HepG2 (cell line): ENCODE results near the gene SYNDIG1. TPM values are rescaled to one million over a fixed set of nuclear protein-coding genes. Genes with fewer than 3 reads are reported as not detected.

ENCODE experiments used
- ATAC-seq: fragments of 200-7000 bp; cut with Tn5 transposase; 3 replicates; pipeline ENCODE4 v1.9.1; 2020; ENCODE audit warnings: mild to moderate bottlenecking, moderate library complexity
- BruUV-seq: library from RNA; stranded (reverse); fragments of 400-500 nt; replicated peaks from 2 replicates; lab custom pipeline; 2021; lab: Mats Ljungman, UMichigan
- CTCF ChIA-PET: fragments of 300-600 bp; formaldehyde crosslinking; extraction: SDS; loops from one replicate; lab custom pipeline; 2021; ENCODE audit warnings: low total read pairs, inconsistent platforms, low intra/inter-chr PET ratio; lab: Yijun Ruan, JAX
- POLR2A ChIA-PET: fragments of 350-600 bp; sonication (Branson Sonifier 250); formaldehyde crosslinking; loops from one replicate; lab custom pipeline; 2020; ENCODE audit warnings: antibody characterized with exemption, inconsistent platforms; lab: Yijun Ruan, JAX
- DNase-seq: peaks from one replicate; pipeline ENCODE4 v3.0.0-alpha.2; 2015; ENCODE audit warnings: low spot score
- FAIRE-seq: peaks from 3 replicates; lab custom pipeline; 2011; peaks lifted over from hg19 to GRCh38; lab: Jason Lieb, UNC
- H2AFZ ChIP-seq: one replicate; pipeline ENCODE4 v1.6.1; 2011; ENCODE audit warnings: low read length, inconsistent platforms
- H3K27ac ChIP-seq: fragments of 300-600 bp; 3 replicates; pipeline ENCODE4 v1.8.0; 2011; ENCODE audit warnings: mixed run types, mild to moderate bottlenecking, mixed read lengths, low read length, inconsistent platforms; ENCODE audit not compliant: insufficient read depth; ENCODE audit errors: extremely low read length
- H3K27me3 ChIP-seq, 2 experiments: fragments of 200-600 bp in 1 of 2; 2 replicates in 1 of 2; 3 replicates in 1 of 2; pipeline versions ENCODE4 v1.6.0 to v1.8.0; 2011; ENCODE audit warnings: low read length in 2 of 2, mild to moderate bottlenecking in 2 of 2, moderate library complexity in 2 of 2, inconsistent platforms in 1 of 2; ENCODE audit not compliant: insufficient read depth in 2 of 2, control insufficient read depth in 1 of 2
- H3K36me3 ChIP-seq, 2 experiments: fragments of 200-600 bp in 1 of 2; replicated peaks in 1 of 2; 2 replicates in 1 of 2; 3 replicates in 1 of 2; pipeline versions ENCODE4 v1.5.1 to v1.8.0; 2011; ENCODE audit warnings: low read length in 2 of 2, inconsistent platforms in 1 of 2; ENCODE audit not compliant: insufficient read depth in 2 of 2, control insufficient read depth in 1 of 2
- H3K4me1 ChIP-seq: 2 replicates; pipeline ENCODE4 v1.5.1; 2012; ENCODE audit warnings: low read length, inconsistent platforms; ENCODE audit not compliant: insufficient read depth
- H3K4me2 ChIP-seq: 2 replicates; pipeline ENCODE4 v1.6.0; 2011; ENCODE audit warnings: low read depth, low read length, inconsistent platforms
- H3K4me3 ChIP-seq, 3 experiments: fragments of 200-600 bp in 1 of 3; sonication (generic), shearing (Covaris generic) in 1 of 3; replicated peaks in 1 of 3; 2 replicates each; pipeline ENCODE4 v1.5.1; 2011 to 2016; ENCODE audit warnings: low read length in 3 of 3, inconsistent platforms in 2 of 3, low read depth in 2 of 3, mild to moderate bottlenecking in 2 of 3, control low read depth in 1 of 3, mixed read lengths in 1 of 3; ENCODE audit not compliant: insufficient read depth in 1 of 3
- H3K79me2 ChIP-seq: one replicate; pipeline ENCODE4 v1.6.1; 2011; ENCODE audit warnings: low read length, inconsistent platforms; ENCODE audit not compliant: insufficient read depth
- H3K9ac ChIP-seq: 2 replicates; pipeline ENCODE4 v1.6.0; 2011; ENCODE audit warnings: mild to moderate bottlenecking, low read depth, low read length, inconsistent platforms; ENCODE audit not compliant: insufficient read depth
- H3K9me3 ChIP-seq: 2 replicates; pipeline ENCODE4 v1.5.1; 2012; ENCODE audit warnings: mild to moderate bottlenecking, low read length
- H4K20me1 ChIP-seq: 2 replicates; pipeline ENCODE4 v1.6.0; 2011; ENCODE audit warnings: inconsistent platforms, mild to moderate bottlenecking, low read length, moderate library complexity; ENCODE audit not compliant: insufficient read depth
- ADNP ChIP-seq: sonication (generic); formaldehyde crosslinking; IDR thresholded peaks from 2 replicates; pipeline ENCODE4 v1.4.0; 2020; ENCODE audit warnings: missing genetic modification reagents
- AGO2 ChIP-seq: fragments of 200-400 bp; formaldehyde crosslinking; optimal IDR thresholded peaks from 2 replicates; pipeline ENCODE3; 2017; ENCODE audit warnings: mild to moderate bottlenecking, low read depth, low read length, moderate library complexity
- CENPX ChIP-seq: sonication (generic); formaldehyde crosslinking; IDR thresholded peaks from 2 replicates; pipeline ENCODE4 v1.9.0; 2021; ENCODE audit warnings: mild to moderate bottlenecking, missing genetic modification reagents, moderate library complexity
- HOXA3 ChIP-seq: sonication (generic); formaldehyde crosslinking; IDR thresholded peaks from 2 replicates; pipeline ENCODE4 v1.5.0; 2020; ENCODE audit warnings: missing genetic modification reagents
- SMAD3 ChIP-seq: sonication (generic); formaldehyde crosslinking; IDR thresholded peaks from 2 replicates; pipeline ENCODE4 v1.4.0; 2020; ENCODE audit warnings: missing genetic modification reagents
- ZNF484 ChIP-seq: sonication (generic); formaldehyde crosslinking; IDR thresholded peaks from 2 replicates; pipeline ENCODE4 v1.5.1; 2020; ENCODE audit warnings: mild to moderate bottlenecking, low read depth, missing genetic modification reagents, borderline replicate concordance
- ZNF780A ChIP-seq: sonication (generic); formaldehyde crosslinking; IDR thresholded peaks from 2 replicates; pipeline ENCODE4 v1.8.0; 2022; ENCODE audit warnings: mild to moderate bottlenecking, missing genetic modification reagents, moderate library complexity
- ZSCAN20 ChIP-seq: sonication (generic); formaldehyde crosslinking; IDR thresholded peaks from 2 replicates; pipeline ENCODE4 v1.4.0; 2020; ENCODE audit warnings: missing genetic modification reagents, mild to moderate bottlenecking, borderline replicate concordance
- WGBS: methylation state at CpG from one replicate; pipeline ENCODE4 v1.1.6; 2017; ENCODE audit warnings: low lambda C conversion rate; 5-methylcytosine and 5-hydroxymethylcytosine counted together
- in situ Hi-C: cut with HindIII; loops from 2 replicates; pipeline ENCODE4 v1.10.0; 2017; ENCODE audit warnings: low pct_unique_long_range_greater_than_20kb; ENCODE audit not compliant: extremely low pct_ligation_motif_present
- intact Hi-C: fragments of 100-400 bp; cut with micrococcal nuclease; formaldehyde crosslinking; loops from one replicate; pipeline ENCODE4 v1.10.0; 2022; ENCODE audit not compliant: unreplicated experiment
- polyA plus RNA-seq, 8 experiments: library from polyadenylated mRNA; depleted of rRNA in 3 of 8; stranded (reverse) in 7 of 8; unstranded in 1 of 8; fragments of >200 nt; fragmentation: Illumina TruSeq in 4 of 8; extraction: Trizol in 4 of 8; gene quantifications; 2 replicates each; pipeline versions ENCODE4 v1.2.1 to v1.2.3, GENCODE V29; 2011 to 2016; ENCODE audit warnings: low read depth in 4 of 8, missing spikeins in 1 of 8, mixed read lengths in 1 of 8; ENCODE audit not compliant: insufficient read depth in 1 of 8
- total RNA-seq, 5 experiments: library from RNA; depleted of rRNA; stranded (reverse); fragments of >200 nt; fragmentation: Illumina TruSeq; extraction: Trizol; gene quantifications; 2 replicates each; pipeline ENCODE4 v1.2.3, GENCODE V29; 2016; ENCODE audit warnings: low read depth in 1 of 5
- TF ChIP-seq, protein P1 (sequence below): sonication (generic); formaldehyde crosslinking; IDR thresholded peaks from 2 replicates; pipeline ENCODE4; 2020; ENCODE audit warnings: missing genetic modification reagents, mild to moderate bottlenecking, borderline replicate concordance
- TF ChIP-seq, protein P2 (sequence below): sonication (generic); formaldehyde crosslinking; IDR thresholded peaks from 2 replicates; pipeline ENCODE4 v1.5.1; 2020; ENCODE audit warnings: missing genetic modification reagents, mild to moderate bottlenecking, borderline replicate concordance

SYNDIG1 gene
- total and polyA plus RNA-seq, 2 of the 13 experiments (the other 11 are each of a cell fraction or from before 2014, with no cell fraction given): not detected

- H2AFZ ChIP-seq: no peak overlapping the region
- no peak overlapping the region for H3K9ac ChIP-seq
- no peak overlapping the region for H3K4me2 ChIP-seq
- FAIRE-seq: no peak
- H3K27ac ChIP-seq: no peak overlapping the region
- no TSS peak for BruUV-seq
- H3K36me3 ChIP-seq: no peaks in the 10 kb centered on the region
- CTCF ChIA-PET: no interaction called here
- H3K79me2 ChIP-seq: no peaks in the 10 kb centered on the region
- POLR2A ChIA-PET: no interaction called here
- no peak for DNase-seq
- WGBS: 16% methylated on average over 13 of the region's 13 CpGs
- intact Hi-C loops (no loop called here), in situ Hi-C loops (no loop called here)
- no peaks in the 10 kb centered on the region for H3K4me1 ChIP-seq
- no peaks in the 10 kb centered on the region; the same call in 1 of the 2 replicates for H4K20me1 ChIP-seq
- no peak for ATAC-seq
- H3K9me3 ChIP-seq: no peaks in the 10 kb centered on the region
- peaks cover 9 to 46% of the 10 kb centered on the region in 2 experiments; a peak in 3 of 5 replicates for H3K27me3 ChIP-seq
- TF ChIP-seq ZNF780A (CRISPR knock-in tag) (no peak), ADNP (CRISPR knock-in tag) (no peak), ZNF484 (no peak), AGO2 (no peak), CENPX (CRISPR knock-in tag) (no peak), SMAD3 (CRISPR knock-in tag) (no peak), HOXA3 (no peak), ZSCAN20 (CRISPR knock-in tag) (no peak)
- TF ChIP-seq, protein P1, sequence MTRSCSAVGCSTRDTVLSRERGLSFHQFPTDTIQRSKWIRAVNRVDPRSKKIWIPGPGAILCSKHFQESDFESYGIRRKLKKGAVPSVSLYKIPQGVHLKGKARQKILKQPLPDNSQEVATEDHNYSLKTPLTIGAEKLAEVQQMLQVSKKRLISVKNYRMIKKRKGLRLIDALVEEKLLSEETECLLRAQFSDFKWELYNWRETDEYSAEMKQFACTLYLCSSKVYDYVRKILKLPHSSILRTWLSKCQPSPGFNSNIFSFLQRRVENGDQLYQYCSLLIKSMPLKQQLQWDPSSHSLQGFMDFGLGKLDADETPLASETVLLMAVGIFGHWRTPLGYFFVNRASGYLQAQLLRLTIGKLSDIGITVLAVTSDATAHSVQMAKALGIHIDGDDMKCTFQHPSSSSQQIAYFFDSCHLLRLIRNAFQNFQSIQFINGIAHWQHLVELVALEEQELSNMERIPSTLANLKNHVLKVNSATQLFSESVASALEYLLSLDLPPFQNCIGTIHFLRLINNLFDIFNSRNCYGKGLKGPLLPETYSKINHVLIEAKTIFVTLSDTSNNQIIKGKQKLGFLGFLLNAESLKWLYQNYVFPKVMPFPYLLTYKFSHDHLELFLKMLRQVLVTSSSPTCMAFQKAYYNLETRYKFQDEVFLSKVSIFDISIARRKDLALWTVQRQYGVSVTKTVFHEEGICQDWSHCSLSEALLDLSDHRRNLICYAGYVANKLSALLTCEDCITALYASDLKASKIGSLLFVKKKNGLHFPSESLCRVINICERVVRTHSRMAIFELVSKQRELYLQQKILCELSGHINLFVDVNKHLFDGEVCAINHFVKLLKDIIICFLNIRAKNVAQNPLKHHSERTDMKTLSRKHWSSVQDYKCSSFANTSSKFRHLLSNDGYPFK (CRISPR knock-in tag): no peak
- TF ChIP-seq, protein P2, sequence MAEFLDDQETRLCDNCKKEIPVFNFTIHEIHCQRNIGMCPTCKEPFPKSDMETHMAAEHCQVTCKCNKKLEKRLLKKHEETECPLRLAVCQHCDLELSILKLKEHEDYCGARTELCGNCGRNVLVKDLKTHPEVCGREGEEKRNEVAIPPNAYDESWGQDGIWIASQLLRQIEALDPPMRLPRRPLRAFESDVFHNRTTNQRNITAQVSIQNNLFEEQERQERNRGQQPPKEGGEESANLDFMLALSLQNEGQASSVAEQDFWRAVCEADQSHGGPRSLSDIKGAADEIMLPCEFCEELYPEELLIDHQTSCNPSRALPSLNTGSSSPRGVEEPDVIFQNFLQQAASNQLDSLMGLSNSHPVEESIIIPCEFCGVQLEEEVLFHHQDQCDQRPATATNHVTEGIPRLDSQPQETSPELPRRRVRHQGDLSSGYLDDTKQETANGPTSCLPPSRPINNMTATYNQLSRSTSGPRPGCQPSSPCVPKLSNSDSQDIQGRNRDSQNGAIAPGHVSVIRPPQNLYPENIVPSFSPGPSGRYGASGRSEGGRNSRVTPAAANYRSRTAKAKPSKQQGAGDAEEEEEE: no peak
- TF ChIP-seq, all 625 proteins: peak for 0
- no peak overlapping the region for H3K4me3 ChIP-seq
Observed at GRCh38 chr20:24583169-24583792, 113.9 kb downstream of the SYNDIG1 start.
